ENCODE measurements around the gene SEZ6L.
A peak's percentile ranks its signal among the peaks of the same experiment; 100 is the strongest.

The SEZ6L gene

DNA sequence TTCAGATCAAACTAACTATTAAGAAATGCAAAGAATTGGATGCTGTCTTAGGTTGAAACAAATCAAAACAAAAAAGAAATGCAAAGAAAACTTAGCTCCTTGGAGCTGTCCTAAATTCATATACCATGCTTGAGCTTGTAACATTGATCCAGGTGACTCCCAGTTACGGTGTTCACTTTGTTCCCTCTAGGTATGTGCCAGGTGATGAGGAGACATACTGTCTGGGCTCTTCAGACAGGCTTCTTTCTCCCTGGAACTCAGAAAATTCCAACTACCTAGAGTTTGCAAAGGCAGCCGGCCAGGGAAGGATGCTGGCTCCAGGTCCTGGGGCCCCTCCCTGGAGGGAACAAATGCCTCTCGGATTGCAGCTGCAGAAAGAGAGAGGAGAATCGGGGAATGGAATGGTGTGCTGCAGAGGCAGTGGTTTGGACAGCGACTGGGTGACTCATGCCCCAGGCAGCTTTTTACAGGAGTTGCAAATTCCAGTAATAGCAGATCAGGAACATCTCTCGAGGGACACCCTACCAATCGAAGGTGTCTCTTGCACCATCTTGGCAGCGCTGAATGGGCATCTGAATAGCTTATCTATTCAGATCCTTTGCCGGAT lies 247.5 kb downstream of the SEZ6L start:
- DNase-seq (ENCODE audit: low spot score), result no peak
- no peak for TF ChIP-seq CTCF (IDR thresholded peaks at IDR 0.05; ENCODE audit: borderline replicate concordance, control extremely low read depth, extremely low read depth, insufficient read depth, missing control alignments)
- in situ Hi-C loops (cut with MboI; ENCODE audit: low sequenced_read_pairs, unreplicated experiment), result no loop called here

- in situ Hi-C loops (cut with MboI; ENCODE audit: low sequenced_read_pairs, unreplicated experiment), result no loop called here
- no peak for TF ChIP-seq CTCF (IDR thresholded peaks at IDR 0.05; ENCODE audit: borderline replicate concordance, control extremely low read depth, extremely low read depth, insufficient read depth, missing control alignments)
- DNase-seq (ENCODE audit: low spot score), result no peak
Observed at GRCh38 chr22:26417406-26417805, 248.1 kb downstream of the SEZ6L start.

- no peak for DNase-seq (ENCODE audit: low spot score)
- TF ChIP-seq CTCF (IDR thresholded peaks at IDR 0.05; ENCODE audit: borderline replicate concordance, control extremely low read depth, extremely low read depth, insufficient read depth, missing control alignments), result no peak
- in situ Hi-C loops (cut with MboI; ENCODE audit: low sequenced_read_pairs, unreplicated experiment), result no loop called here
Observed at GRCh38 chr22:26418620-26419019, 249.4 kb downstream of the SEZ6L start.

DNA sequence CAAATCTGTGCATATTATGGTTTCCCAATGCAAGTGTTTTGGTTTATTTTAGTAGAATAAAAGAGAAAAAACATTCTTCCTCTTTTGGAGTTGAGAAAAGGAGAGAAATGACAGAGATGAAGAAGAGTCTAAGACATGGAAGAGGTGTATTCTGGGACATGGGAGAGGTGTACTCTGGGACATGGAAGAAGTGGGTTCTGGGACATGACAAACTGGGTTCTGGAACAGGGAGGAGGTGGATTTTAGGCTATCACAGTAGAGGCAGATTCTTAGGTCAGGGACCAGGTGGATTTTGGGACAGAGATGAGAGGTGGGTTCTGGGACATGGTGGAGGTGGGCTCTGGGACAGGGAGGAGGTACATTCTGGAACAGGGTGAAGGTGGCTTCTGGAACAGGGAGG lies 257.7 kb downstream of the SEZ6L start:
- no peak for TF ChIP-seq CTCF (IDR thresholded peaks at IDR 0.05; ENCODE audit: borderline replicate concordance, control extremely low read depth, extremely low read depth, insufficient read depth, missing control alignments)
- DNase-seq (ENCODE audit: low spot score), result no peak
- in situ Hi-C loops (cut with MboI; ENCODE audit: low sequenced_read_pairs, unreplicated experiment), result no loop called here

DNA sequence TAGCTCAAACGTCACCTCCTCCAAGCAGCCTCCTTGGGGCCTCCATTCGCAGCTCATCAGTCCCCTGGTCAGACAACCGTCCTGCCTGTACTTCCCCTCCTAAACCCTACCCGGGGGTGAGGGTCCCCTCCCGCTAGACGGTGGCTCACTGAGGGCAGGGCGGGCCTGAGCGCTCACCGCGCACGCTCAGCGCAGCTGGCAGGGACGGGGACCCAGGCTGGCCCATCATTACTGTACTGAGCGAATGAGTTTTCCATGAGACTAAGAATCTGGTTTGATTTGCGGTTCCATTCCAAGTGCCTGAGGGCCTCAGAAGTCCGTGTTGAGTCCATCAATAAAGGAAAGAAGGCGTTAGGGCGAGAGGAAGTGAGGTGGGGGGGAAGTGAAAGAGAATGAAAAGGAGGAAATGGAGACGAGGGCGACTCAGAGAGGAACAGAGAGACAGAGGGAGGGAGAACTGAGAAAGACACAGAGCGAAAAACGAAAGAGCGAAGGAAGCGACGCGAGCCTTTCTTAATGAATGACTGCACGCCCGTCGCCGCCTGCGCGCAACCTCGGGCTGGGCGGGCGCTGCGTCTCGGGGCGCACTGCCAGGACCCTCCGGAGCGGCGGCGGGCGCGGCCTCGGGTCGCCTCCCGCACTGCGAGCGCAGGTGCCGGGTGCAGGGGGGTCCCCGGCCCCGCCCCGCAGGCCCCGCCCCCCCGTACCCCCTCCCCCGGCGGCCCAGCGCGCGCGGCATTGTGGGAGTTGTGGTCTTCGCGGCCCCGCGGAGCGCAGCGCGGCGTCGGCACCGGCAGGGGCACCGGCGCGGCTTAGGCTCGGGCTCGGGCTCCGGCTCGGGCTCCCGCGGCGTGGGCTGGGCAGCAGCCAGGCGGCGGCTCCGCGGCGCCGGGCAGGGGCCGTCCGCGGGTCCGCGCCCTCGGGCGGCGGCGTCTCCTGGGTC lies 259.5 kb downstream of the SEZ6L start, which contains the start of gene ASPHD2:
Gene ASPHD2 (plus strand): TSS at position 746 of the 943 bp plus-strand sequence. CDS start 4,356 bp downstream, outside the sequence.
- in situ Hi-C loops (cut with MboI; ENCODE audit: low sequenced_read_pairs, unreplicated experiment), result no loop called here
- peak; percentile 89 for DNase-seq (ENCODE audit: low spot score)
- TF ChIP-seq CTCF (IDR thresholded peaks at IDR 0.05; ENCODE audit: borderline replicate concordance, control extremely low read depth, extremely low read depth, insufficient read depth, missing control alignments), result no peak

DNA sequence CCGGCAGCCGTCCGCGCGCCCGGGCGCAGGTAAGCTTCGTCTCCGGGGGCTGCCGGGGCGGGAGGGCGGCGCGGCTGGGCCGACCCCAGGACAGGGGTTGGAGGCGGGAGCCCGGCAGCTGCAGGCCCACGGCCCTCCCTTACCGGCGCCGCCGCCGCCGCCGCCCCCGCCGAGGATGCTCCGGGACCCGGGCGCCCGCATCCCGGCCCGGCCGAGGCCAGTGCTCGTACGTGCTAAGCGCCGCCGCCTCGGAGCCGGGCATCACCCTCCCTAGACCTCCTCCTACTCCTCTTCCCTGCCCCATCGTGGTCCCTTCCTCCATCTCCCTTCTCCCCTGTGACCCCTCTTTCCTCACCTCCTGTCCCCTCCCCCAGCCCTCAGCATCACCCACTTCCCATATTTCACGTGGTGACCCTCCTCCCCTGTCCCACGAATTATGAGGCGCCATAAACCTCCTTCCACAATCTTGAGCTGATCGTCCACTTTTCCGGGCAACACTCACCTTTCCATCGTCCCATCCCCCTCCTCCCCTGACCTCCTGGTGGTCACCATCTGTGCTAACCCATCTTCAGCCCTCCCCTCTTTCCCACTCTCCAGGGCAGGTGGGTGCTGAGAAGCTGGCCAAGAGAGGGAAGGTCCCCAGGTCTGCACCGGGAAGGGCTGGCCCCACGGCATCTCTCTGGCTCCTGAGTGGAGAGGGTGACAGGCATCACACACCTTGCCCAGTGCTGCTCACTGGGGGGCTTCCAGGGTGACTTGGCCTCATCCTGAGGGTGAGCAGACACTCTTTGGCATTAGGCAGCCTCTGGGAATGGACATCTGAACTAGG lies 260.4 kb downstream of the SEZ6L start:
- TF ChIP-seq CTCF (IDR thresholded peaks at IDR 0.05; ENCODE audit: borderline replicate concordance, control extremely low read depth, extremely low read depth, insufficient read depth, missing control alignments), result no peak
- peak; percentile 50 for DNase-seq (ENCODE audit: low spot score)
- in situ Hi-C loops (cut with MboI; ENCODE audit: low sequenced_read_pairs, unreplicated experiment), result no loop called here

Measured in GM13976 (cell line).